SK-N-SH (cell line): ENCODE results near the gene METTL15. TPM values are rescaled to one million over a fixed set of nuclear protein-coding genes. Genes with fewer than 3 reads are reported as not detected.
A peak's percentile ranks its signal among the peaks of the same experiment; 100 is the strongest.

Source experiments
- CTCF ChIA-PET: fragments of 300-600, 350-600 bp; formaldehyde crosslinking; extraction: SDS; loops from one replicate; lab custom pipeline; 2021; lab: Yijun Ruan, JAX
- POLR2A ChIA-PET: fragments of 350-600 bp; sonication (Branson Sonifier 250); formaldehyde crosslinking; extraction: SDS; loops from one replicate; lab custom pipeline; 2020; ENCODE audit warnings: antibody characterized with exemption, inconsistent platforms; lab: Yijun Ruan, JAX
- DNase-seq: peaks from one replicate; pipeline ENCODE4 v3.0.0; 2012
- H2AFZ ChIP-seq: fragments of 200-600 bp; sonication (generic); 2 replicates; pipeline ENCODE4 v1.8.1; 2016; ENCODE audit warnings: antibody characterized with exemption, mild to moderate bottlenecking, low read depth
- H3F3A ChIP-seq: fragments of 200-600 bp; sonication (generic); replicated peaks from 2 replicates; pipeline ENCODE3; 2016; ENCODE audit warnings: antibody characterized with exemption, mild to moderate bottlenecking; ENCODE audit not compliant: insufficient read depth
- H3K27ac ChIP-seq, 2 experiments: fragments of 200-500 bp in 1 of 2; fragments of 200-600 bp in 1 of 2; sonication (Bioruptor generic) in 1 of 2; sonication (generic), shearing (Covaris generic) in 1 of 2; 2 replicates each; pipeline versions ENCODE4 v1.5.1 to v1.6.1; 2014 to 2016; ENCODE audit warnings: low read depth in 2 of 2, inconsistent platforms in 1 of 2, low read length in 1 of 2, mild to moderate bottlenecking in 1 of 2, mixed read lengths in 1 of 2
- H3K27me3 ChIP-seq: fragments of 200-600 bp; sonication (generic), shearing (Covaris generic); 2 replicates; pipeline ENCODE4 v1.6.1; 2016; ENCODE audit warnings: mixed run types; ENCODE audit not compliant: insufficient read depth
- H3K36me3 ChIP-seq, 2 experiments: fragments of 200-500 bp in 1 of 2; fragments of 200-600 bp in 1 of 2; sonication (Bioruptor generic) in 1 of 2; sonication (generic) in 1 of 2; replicated peaks in 1 of 2; 2 replicates each; pipeline versions ENCODE3 to v1.5.1; 2014 to 2016; ENCODE audit warnings: low read length in 1 of 2, mild to moderate bottlenecking in 1 of 2; ENCODE audit not compliant: insufficient read depth in 2 of 2, control insufficient read depth in 1 of 2
- H3K4me1 ChIP-seq, 2 experiments: fragments of 200-500 bp in 1 of 2; fragments of 200-600 bp in 1 of 2; sonication (Bioruptor generic) in 1 of 2; sonication (generic), shearing (Covaris generic) in 1 of 2; 2 replicates each; pipeline versions ENCODE4 v1.5.1 to v1.6.1; 2014 to 2016; ENCODE audit warnings: low read depth in 1 of 2, low read length in 1 of 2, mixed run types in 1 of 2; ENCODE audit not compliant: insufficient read depth in 2 of 2, control insufficient read depth in 1 of 2
- H3K4me2 ChIP-seq: fragments of 200-600 bp; sonication (generic), shearing (Covaris generic); 2 replicates; pipeline ENCODE4 v1.6.1; 2017; ENCODE audit warnings: mixed run types
- H3K4me3 ChIP-seq, 2 experiments: fragments of 200-500 bp in 1 of 2; fragments of 200-600 bp in 1 of 2; sonication (Bioruptor generic) in 1 of 2; sonication (generic), shearing (Covaris generic) in 1 of 2; 2 replicates each; pipeline versions ENCODE4 v1.5.1 to v1.8.1; 2014 to 2016; ENCODE audit warnings: low read depth in 2 of 2, inconsistent platforms in 1 of 2, low read length in 1 of 2, mild to moderate bottlenecking in 1 of 2, mixed read lengths in 1 of 2, moderate library complexity in 1 of 2
- H3K79me2 ChIP-seq: fragments of 200-600 bp; sonication (generic); 2 replicates; pipeline ENCODE4 v1.8.1; 2017; ENCODE audit warnings: mild to moderate bottlenecking; ENCODE audit not compliant: insufficient read depth
- H3K9ac ChIP-seq: fragments of 200-600 bp; sonication (generic); 2 replicates; pipeline ENCODE4 v1.6.1; 2017; ENCODE audit warnings: mixed run types
- H3K9me2 ChIP-seq: fragments of 200-600 bp; sonication (generic); 2 replicates; pipeline ENCODE4 v1.6.1; 2017; ENCODE audit warnings: mixed run types
- H3K9me3 ChIP-seq: fragments of 200-600 bp; sonication (generic); 2 replicates; pipeline ENCODE4 v1.6.1; 2017; ENCODE audit warnings: mixed run types, mild to moderate bottlenecking, moderate library complexity
- H4K20me1 ChIP-seq: fragments of 200-600 bp; sonication (generic); 2 replicates; pipeline ENCODE4 v1.6.1; 2017; ENCODE audit warnings: mild to moderate bottlenecking, mixed run types; ENCODE audit not compliant: insufficient read depth
- CHD2 ChIP-seq: fragments of 150-350 bp; IDR thresholded peaks from 2 replicates; pipeline ENCODE4 v1.6.1; 2018; ENCODE audit warnings: low read length; ENCODE audit not compliant: partially characterized antibody
- EP300 ChIP-seq, 2 experiments: IDR thresholded peaks; 2 replicates each; pipeline versions ENCODE4 v1.4.0 to v1.6.1; 2012; ENCODE audit warnings: borderline replicate concordance in 1 of 2, low read depth in 1 of 2, low read length in 1 of 2
- EZH2phosphoT487 ChIP-seq: fragments of 200-600 bp; sonication (generic); IDR thresholded peaks from 2 replicates; pipeline ENCODE4 v1.6.1; 2017; ENCODE audit warnings: low read depth, mixed run types, mild to moderate bottlenecking, antibody characterized with exemption, moderate library complexity, borderline replicate concordance
- FOSL2 ChIP-seq: IDR thresholded peaks from 2 replicates; pipeline ENCODE4 v1.4.0; 2012; ENCODE audit warnings: low read depth, mild to moderate bottlenecking, moderate library complexity, borderline replicate concordance
- GABPA ChIP-seq: IDR thresholded peaks from 2 replicates; pipeline ENCODE4 v1.4.0; 2012; ENCODE audit warnings: low read depth, mild to moderate bottlenecking
- MXI1 ChIP-seq: IDR thresholded peaks from 2 replicates; pipeline ENCODE4 v1.6.1; 2012; ENCODE audit warnings: mild to moderate bottlenecking, low read depth, low read length, improper control_type of control experiment
- POLR2AphosphoS5 ChIP-seq: IDR thresholded peaks from 2 replicates; pipeline ENCODE4 v1.6.1; 2012; ENCODE audit warnings: low read depth, low read length
- RCOR1 ChIP-seq: fragments of 150-350 bp; IDR thresholded peaks from 2 replicates; pipeline ENCODE4 v1.6.1; 2017; ENCODE audit warnings: antibody characterized with exemption, low read length
- RFX5 ChIP-seq: IDR thresholded peaks from 2 replicates; pipeline ENCODE4 v1.6.1; 2012; ENCODE audit warnings: mild to moderate bottlenecking, improper control_type of control experiment, low read length
- SIN3A ChIP-seq: IDR thresholded peaks from 2 replicates; pipeline ENCODE4 v1.6.1; 2012; ENCODE audit warnings: low read depth, mild to moderate bottlenecking, low read length, moderate library complexity, borderline replicate concordance
- YY1 ChIP-seq: IDR thresholded peaks from 2 replicates; pipeline ENCODE4 v1.4.0; 2012; ENCODE audit warnings: low read depth, mild to moderate bottlenecking
- WGBS: methylation state at CpG from one replicate; pipeline ENCODE4 v1.1.6; 2017; ENCODE audit warnings: low lambda C conversion rate; 5-methylcytosine and 5-hydroxymethylcytosine counted together
- polyA plus RNA-seq, 3 experiments: library from polyadenylated mRNA; depleted of rRNA; stranded (reverse); fragments of >200 nt; gene quantifications; 2 replicates each; pipeline ENCODE4 v1.2.3, GENCODE V29; 2012
- TF ChIP-seq, protein P1 (sequence below): fragments of 150-350 bp; IDR thresholded peaks from 2 replicates; pipeline ENCODE4 v1.6.1; 2016; ENCODE audit warnings: mild to moderate bottlenecking, low read depth, low read length
- TF ChIP-seq, protein P2 (sequence below): IDR thresholded peaks from 2 replicates; pipeline ENCODE4 v1.4.0; 2012; ENCODE audit warnings: low read depth
- TF ChIP-seq, protein P3 (sequence below): fragments of 200-600 bp; sonication (generic); IDR thresholded peaks from 2 replicates; pipeline ENCODE4 v1.6.1; 2017; ENCODE audit warnings: antibody characterized with exemption, mild to moderate bottlenecking, moderate library complexity
- TF ChIP-seq, protein P4 (sequence below): IDR thresholded peaks from 2 replicates; pipeline ENCODE4 v1.6.1; 2012; ENCODE audit warnings: mild to moderate bottlenecking, low read depth, low read length, moderate library complexity
- TF ChIP-seq, protein P5 (sequence below): fragments of 150-350 bp; IDR thresholded peaks from 2 replicates; pipeline ENCODE4 v1.6.1; 2017; ENCODE audit warnings: antibody characterized with exemption, low read length, low read depth, borderline replicate concordance

Gene METTL15
- polyA plus RNA-seq, 1 of the 3 experiments (the other 2 are of a cell fraction) = 4.7 TPM

DNA sequence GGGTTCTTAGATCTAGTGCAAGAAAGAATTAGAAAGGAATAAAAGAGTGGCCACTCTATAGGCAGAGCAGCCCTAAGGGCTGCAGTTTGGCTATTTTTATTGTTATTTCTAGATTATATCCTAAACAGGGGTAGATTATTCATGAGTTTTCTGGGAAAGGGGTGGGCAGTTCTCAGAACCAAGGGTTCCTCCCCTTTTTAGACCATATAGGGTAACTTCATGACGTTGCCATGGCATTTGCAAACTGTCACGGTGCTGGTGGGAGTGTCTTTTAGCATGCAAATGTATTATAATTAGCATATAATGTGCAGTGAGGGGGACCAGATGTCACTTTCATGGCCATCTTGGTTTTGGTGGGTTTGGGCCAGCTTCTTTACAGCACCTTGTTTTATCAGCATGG, 44.6 kb downstream of the METTL15 start:
- WGBS = 85% methylated on average over 2 of the region's 2 CpGs
- DNase-seq = no peak
- no peaks in the 10 kb centered on the region for H3K9me2 ChIP-seq
- CTCF ChIA-PET = no interaction called here
- 0 out of 2 replicates have a peak, but pooled peaks cover 4% of the 10 kb centered on the region for H3K79me2 ChIP-seq
- H3K4me2 ChIP-seq = no peak overlapping the region
- no peak overlapping the region for H3K9ac ChIP-seq
- H3K9me3 ChIP-seq = no peaks in the 10 kb centered on the region
- H3K4me1 ChIP-seq = peaks cover 0 to 6% of the 10 kb centered on the region in 2 experiments; a peak in 1 of 4 replicates
- no peaks in the 10 kb centered on the region for H3K27me3 ChIP-seq
- no peak overlapping the region for H3K4me3 ChIP-seq
- H3F3A ChIP-seq = no peaks in the 10 kb centered on the region
- no peak overlapping the region for H2AFZ ChIP-seq
- no peaks in the 10 kb centered on the region for H4K20me1 ChIP-seq
- H3K36me3 ChIP-seq = peaks cover 7 to 17% of the 10 kb centered on the region in 2 experiments
- TF ChIP-seq, protein P1, sequence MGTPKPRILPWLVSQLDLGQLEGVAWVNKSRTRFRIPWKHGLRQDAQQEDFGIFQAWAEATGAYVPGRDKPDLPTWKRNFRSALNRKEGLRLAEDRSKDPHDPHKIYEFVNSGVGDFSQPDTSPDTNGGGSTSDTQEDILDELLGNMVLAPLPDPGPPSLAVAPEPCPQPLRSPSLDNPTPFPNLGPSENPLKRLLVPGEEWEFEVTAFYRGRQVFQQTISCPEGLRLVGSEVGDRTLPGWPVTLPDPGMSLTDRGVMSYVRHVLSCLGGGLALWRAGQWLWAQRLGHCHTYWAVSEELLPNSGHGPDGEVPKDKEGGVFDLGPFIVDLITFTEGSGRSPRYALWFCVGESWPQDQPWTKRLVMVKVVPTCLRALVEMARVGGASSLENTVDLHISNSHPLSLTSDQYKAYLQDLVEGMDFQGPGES = no peak
- TF ChIP-seq YY1 = no peak
- TF ChIP-seq, protein P2, sequence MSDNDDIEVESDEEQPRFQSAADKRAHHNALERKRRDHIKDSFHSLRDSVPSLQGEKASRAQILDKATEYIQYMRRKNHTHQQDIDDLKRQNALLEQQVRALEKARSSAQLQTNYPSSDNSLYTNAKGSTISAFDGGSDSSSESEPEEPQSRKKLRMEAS = no peak
- TF ChIP-seq, protein P3, sequence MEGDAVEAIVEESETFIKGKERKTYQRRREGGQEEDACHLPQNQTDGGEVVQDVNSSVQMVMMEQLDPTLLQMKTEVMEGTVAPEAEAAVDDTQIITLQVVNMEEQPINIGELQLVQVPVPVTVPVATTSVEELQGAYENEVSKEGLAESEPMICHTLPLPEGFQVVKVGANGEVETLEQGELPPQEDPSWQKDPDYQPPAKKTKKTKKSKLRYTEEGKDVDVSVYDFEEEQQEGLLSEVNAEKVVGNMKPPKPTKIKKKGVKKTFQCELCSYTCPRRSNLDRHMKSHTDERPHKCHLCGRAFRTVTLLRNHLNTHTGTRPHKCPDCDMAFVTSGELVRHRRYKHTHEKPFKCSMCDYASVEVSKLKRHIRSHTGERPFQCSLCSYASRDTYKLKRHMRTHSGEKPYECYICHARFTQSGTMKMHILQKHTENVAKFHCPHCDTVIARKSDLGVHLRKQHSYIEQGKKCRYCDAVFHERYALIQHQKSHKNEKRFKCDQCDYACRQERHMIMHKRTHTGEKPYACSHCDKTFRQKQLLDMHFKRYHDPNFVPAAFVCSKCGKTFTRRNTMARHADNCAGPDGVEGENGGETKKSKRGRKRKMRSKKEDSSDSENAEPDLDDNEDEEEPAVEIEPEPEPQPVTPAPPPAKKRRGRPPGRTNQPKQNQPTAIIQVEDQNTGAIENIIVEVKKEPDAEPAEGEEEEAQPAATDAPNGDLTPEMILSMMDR = no peak
- no peak for TF ChIP-seq MXI1
- TF ChIP-seq POLR2AphosphoS5 = no peak
- TF ChIP-seq, protein P4, sequence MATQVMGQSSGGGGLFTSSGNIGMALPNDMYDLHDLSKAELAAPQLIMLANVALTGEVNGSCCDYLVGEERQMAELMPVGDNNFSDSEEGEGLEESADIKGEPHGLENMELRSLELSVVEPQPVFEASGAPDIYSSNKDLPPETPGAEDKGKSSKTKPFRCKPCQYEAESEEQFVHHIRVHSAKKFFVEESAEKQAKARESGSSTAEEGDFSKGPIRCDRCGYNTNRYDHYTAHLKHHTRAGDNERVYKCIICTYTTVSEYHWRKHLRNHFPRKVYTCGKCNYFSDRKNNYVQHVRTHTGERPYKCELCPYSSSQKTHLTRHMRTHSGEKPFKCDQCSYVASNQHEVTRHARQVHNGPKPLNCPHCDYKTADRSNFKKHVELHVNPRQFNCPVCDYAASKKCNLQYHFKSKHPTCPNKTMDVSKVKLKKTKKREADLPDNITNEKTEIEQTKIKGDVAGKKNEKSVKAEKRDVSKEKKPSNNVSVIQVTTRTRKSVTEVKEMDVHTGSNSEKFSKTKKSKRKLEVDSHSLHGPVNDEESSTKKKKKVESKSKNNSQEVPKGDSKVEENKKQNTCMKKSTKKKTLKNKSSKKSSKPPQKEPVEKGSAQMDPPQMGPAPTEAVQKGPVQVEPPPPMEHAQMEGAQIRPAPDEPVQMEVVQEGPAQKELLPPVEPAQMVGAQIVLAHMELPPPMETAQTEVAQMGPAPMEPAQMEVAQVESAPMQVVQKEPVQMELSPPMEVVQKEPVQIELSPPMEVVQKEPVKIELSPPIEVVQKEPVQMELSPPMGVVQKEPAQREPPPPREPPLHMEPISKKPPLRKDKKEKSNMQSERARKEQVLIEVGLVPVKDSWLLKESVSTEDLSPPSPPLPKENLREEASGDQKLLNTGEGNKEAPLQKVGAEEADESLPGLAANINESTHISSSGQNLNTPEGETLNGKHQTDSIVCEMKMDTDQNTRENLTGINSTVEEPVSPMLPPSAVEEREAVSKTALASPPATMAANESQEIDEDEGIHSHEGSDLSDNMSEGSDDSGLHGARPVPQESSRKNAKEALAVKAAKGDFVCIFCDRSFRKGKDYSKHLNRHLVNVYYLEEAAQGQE = no peak
- TF ChIP-seq GABPA = no peak
- TF ChIP-seq, all 33 proteins: peak for 0
- POLR2A ChIA-PET = no interaction called here
- H3K27ac ChIP-seq = no peak overlapping the region

DNA sequence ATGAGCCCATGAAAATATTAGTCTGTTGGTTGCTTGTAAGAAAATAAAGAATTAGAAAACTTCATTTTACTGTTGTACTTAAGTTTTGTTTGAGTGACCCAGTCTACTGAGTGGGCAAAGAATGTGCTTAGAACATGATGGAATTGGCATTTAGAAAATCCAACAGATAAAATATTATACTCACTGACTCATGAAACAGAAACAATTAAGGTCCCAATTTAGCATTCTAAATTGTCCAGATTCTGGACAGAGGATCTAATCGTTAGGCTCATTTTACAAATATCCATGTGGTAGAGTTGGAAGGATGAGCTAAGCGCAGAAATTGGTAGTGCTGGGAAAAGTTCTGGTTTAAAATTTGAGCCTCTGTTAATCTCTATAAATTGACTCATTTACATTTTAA, 45.4 kb downstream of the METTL15 start:
- CTCF ChIA-PET = no interaction called here
- no peak overlapping the region for H3K4me2 ChIP-seq
- no peak overlapping the region for H3K4me3 ChIP-seq
- no peaks in the 10 kb centered on the region for H4K20me1 ChIP-seq
- H3K36me3 ChIP-seq = peaks cover 12 to 24% of the 10 kb centered on the region in 2 experiments
- POLR2A ChIA-PET = no interaction called here
- H3K27ac ChIP-seq = 0 out of 4 replicates have a peak overlapping the region, but pooled peaks of 1 of the 2 experiments have one; percentile 17
- H3K79me2 ChIP-seq = 0 out of 2 replicates have a peak, but pooled peaks cover 4% of the 10 kb centered on the region
- 78% methylated on average over 2 of the region's 2 CpGs for WGBS
- H3K9me3 ChIP-seq = no peaks in the 10 kb centered on the region
- H3K4me1 ChIP-seq = peaks cover 0 to 6% of the 10 kb centered on the region in 2 experiments; a peak in 1 of 4 replicates
- no peak overlapping the region for H2AFZ ChIP-seq
- no peak overlapping the region for H3K9ac ChIP-seq
- H3K9me2 ChIP-seq = no peaks in the 10 kb centered on the region
- DNase-seq = no peak
- no peaks in the 10 kb centered on the region for H3K27me3 ChIP-seq
- no peaks in the 10 kb centered on the region for H3F3A ChIP-seq
- TF ChIP-seq RFX5 = no peak
- TF ChIP-seq EP300 (IDR thresholded peaks at IDR 0.05; ENCODE audit: borderline replicate concordance in 1 of 2, low read depth in 1 of 2, low read length in 1 of 2) = no peak
- no peak for TF ChIP-seq SIN3A
- TF ChIP-seq CHD2 = no peak
- no peak for TF ChIP-seq EZH2phosphoT487
- TF ChIP-seq FOSL2 = 0 out of 2 replicates have a peak, but pooled peaks have one; percentile 9
- TF ChIP-seq, protein P5, sequence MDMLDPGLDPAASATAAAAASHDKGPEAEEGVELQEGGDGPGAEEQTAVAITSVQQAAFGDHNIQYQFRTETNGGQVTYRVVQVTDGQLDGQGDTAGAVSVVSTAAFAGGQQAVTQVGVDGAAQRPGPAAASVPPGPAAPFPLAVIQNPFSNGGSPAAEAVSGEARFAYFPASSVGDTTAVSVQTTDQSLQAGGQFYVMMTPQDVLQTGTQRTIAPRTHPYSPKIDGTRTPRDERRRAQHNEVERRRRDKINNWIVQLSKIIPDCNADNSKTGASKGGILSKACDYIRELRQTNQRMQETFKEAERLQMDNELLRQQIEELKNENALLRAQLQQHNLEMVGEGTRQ = no peak
- no peak for TF ChIP-seq RCOR1
- TF ChIP-seq MXI1 = no peak
- TF ChIP-seq, protein P3 = no peak
- no peak for TF ChIP-seq GABPA
